GF-D8 (cell line): ENCODE data around the gene EVX2.

Experiments
- DNase-seq: peaks from one replicate; lab custom pipeline; 2025; lab: John Stamatoyannopoulos, UW

Gene EVX2

GRCh38 chr2:176122052-176122682 lies 38.4 kb upstream of the EVX2 start:
- no peak for DNase-seq

GRCh38 chr2:176121190-176122051 lies 37.7 kb upstream of the EVX2 start:
- no peak for DNase-seq

DNA sequence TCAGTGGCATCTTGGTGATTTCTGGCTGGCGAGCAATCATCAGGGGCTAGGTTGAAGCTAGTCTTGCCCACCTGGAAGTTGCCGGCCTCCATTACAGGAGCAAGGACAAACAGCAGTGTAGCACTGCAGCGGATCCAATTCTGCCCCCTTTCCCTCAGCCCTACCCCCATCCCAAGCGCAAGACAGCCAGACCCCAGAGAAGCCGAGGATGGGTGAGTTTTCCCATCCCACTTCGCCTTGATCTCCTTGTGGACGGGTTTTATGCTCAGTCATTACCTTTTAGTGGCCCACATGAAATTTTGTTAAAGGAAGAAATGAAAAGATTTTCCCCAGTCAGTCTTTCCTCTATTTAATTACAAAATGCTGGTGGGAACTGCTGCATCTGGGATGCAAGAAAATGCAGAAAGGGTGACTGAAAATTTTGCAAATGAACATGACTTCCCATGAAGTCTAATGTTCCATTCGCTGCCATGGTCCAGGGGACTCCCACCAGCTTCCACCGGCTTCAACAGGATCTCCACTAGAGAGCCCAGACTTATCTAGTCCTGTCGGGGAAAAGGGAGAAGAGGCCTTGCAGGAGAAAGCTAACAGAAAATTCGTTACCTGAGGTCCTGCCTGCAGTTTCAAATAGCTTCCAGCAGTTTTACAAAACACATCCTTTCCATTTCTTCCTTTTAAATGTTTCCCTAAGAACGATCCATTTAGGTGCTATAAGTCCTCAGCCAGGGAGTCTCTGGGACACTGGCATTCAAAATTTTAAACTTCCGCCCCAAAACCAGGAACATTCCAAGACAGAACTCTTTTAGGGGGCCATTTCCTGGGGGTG lies 36.8 kb upstream of the EVX2 start:
- no peak for DNase-seq

DNA sequence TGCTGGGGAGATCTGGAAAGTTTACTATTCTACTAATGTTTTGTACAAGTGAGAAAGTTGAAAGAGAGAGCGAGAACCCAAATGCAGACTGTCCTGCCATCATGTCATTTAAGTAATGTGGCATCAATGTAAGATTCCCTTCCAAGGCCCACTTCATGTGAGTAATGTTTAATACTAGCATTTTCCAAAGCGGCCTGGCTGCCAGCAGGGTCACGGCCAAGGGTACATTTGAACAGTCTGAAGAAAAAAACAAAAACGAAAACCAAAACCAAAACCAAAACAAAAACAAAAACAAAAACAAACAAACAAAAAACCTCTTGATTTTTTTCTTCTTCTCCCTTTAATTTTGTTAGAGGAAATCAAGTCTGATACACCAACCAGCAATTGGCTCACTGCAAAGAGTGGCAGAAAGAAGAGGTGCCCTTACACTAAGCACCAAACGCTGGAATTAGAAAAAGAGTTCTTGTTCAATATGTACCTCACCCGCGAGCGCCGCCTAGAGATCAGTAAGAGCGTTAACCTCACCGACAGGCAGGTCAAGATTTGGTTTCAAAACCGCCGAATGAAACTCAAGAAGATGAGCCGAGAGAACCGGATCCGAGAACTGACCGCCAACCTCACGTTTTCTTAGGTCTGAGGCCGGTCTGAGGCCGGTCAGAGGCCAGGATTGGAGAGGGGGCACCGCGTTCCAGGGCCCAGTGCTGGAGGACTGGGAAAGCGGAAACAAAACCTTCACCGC lies 35.0 kb upstream of the EVX2 start:
- DNase-seq: no peak

DNA sequence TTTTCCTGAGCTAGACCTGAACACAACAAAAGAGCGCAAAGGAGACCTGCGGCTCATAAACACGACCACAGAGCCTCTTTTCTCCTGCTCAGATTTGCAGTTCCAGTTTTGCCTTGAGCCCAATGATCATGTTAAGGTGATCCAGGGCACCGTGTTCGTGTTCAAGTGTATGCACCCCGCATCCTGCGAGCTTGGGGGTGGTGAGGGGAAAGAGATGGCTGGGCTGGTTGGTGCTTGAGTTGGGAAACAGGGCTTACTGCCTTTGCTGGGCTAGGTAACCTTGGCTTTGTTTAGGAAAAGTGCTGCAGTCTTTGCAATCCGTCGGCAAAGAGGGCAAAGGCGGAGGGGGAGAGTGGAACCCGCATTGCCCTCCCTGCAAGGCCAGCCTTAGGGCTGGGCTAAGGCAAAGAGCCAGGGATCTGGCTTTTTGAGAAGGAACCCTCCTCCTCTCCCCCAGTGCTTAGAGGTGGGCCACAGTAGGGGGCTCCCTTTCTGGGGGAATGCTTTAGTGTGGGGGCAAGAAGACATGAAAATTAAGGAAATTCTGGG lies 34.1 kb upstream of the EVX2 start:
- no peak for DNase-seq

DNA sequence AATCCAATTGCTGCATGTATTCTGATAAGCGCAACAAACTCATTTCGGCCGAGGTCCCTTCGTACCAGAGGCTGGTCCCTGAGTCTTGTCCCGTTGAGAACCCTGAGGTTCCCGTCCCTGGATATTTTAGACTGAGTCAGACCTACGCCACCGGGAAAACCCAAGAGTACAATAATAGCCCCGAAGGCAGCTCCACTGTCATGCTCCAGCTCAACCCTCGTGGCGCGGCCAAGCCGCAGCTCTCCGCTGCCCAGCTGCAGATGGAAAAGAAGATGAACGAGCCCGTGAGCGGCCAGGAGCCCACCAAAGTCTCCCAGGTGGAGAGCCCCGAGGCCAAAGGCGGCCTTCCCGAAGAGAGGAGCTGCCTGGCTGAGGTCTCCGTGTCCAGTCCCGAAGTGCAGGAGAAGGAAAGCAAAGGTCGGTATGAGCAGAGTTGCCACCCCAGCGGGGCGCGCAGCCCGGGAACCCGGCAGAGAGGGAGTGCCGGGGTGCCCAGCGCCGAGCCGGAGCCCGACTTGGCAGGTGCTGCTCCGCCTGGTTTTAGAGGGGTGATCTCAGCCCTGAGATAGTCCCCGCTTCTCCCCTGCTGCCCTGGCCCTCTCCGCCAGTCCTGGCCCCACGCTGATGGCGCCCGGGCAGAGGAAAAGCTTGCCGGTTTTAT lies 33.5 kb upstream of the EVX2 start:
- DNase-seq: no peak

GRCh38 chr2:176115883-176116813 lies 32.4 kb upstream of the EVX2 start, which contains the start of gene HOXD10:
HOXD10 (plus strand) TSS chr2:176116778; CDS start chr2:176116834, 56 bp downstream.
- no peak for DNase-seq

DNA sequence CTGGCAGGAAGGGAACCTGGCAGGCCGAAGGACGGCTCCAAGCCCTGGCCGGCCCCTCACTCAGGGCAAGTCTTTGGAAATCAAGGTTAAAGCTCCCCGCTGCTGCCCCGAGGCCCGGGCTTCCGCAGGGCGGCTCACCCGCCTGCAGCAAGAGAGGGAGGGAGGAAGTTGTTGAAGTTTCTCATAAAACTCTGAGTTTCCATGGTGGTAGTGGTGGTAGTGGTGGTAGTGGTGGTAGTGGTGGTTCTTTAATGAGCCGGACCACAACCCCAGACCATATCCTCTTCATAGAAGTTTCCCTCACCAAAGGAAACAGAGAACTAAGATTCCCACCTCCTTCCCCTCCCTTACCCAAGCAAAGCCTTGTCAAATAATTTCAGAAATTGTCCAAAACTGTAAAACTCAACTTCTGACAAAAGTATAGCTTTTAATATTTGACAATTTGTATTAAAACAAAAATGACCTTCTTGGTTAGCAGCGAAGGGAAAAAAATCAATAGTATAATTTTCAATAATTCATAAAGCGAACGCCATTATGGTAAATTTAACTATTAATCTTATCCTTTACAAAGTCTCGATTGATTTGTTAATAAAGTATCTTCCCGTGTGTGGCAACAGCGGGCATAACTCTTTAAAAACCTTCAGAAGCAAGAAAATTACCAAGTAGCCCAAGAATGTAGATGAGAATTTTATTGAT lies 31.3 kb upstream of the EVX2 start:
- DNase-seq: no peak

DNA sequence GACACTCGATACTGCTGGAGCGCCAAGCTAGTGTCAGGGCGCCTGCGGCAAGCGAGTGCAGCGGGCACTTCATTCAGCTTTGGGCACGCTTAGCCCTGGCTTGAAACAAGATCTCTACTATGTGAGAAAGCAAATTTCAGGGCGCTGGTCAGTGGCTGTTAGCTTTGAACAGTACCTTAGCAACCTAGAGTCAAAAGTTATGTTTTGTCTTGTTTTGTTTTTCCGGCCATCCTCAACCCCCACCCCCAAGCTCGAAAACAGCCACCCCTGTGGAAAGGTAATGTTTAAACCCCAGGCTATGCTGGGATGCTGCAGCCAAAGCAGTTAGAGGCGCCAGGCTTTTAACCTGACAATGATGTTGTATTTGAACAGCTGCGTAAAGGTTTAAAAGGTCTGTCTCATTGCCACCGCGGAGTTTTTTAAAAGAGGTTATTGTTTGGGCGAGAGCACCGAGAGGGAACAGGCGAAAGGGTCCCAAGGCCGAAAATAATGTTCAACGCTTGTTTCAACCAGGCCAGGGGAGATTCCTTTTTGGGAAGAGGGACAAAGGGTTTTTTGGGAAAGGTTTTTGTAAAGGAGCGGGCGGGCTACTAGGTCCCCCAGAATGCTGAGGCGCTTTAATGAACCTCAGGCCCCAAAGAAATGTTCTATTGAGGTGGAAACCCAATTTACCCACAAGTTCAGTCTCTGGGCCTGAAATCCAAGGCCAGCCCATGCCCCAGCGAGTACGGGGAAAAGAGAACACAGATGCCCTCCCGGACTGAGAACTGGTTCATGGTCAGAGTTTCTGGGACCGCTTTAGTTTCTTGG lies 30.6 kb upstream of the EVX2 start:
- no peak for DNase-seq

DNA sequence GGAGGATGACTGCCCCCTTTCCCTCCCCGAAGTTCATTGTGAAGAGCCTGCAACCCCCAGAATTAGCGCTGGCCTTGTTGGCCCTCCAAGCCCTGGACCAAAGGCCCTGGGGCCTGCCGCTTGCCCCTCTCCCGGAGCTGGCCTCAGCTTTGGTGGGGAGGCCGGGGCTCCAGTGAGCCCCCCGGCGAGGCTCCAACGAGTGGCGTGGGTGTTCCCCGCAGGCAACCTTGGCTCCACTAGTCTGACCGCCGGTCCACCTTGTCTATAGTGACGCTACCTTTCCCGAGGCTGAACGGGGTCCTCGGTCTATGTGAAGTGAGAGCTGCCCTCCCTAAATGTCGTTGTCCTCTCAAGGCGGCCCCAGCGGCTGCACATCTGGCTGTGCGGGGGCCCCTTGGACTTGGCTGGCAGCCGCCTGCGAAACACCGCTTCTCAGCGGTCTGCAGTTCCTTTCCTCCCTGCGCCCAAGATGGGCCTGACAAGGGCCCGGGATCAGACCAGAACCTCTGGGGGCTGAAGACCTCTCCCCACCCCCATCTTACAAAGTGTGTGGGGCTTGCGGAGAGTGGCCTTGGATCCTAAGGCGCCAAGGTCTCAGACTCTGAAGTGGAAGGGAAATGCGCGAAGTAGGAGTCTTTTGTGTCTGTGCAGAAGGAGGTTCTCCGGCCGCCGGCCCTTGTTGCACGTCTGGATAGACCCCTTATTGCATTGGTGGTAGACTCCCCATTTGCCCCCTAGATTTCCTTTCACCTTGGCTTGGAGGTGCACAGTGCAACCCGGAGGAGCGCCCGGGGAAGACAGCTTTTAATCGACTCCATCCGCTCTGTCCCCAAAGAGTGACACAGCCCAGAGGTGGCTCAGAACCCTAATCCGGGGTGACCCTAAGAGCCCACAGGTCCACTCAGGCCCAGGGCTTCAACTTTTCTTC lies 28.9 kb upstream of the EVX2 start:
- no peak for DNase-seq

DNA sequence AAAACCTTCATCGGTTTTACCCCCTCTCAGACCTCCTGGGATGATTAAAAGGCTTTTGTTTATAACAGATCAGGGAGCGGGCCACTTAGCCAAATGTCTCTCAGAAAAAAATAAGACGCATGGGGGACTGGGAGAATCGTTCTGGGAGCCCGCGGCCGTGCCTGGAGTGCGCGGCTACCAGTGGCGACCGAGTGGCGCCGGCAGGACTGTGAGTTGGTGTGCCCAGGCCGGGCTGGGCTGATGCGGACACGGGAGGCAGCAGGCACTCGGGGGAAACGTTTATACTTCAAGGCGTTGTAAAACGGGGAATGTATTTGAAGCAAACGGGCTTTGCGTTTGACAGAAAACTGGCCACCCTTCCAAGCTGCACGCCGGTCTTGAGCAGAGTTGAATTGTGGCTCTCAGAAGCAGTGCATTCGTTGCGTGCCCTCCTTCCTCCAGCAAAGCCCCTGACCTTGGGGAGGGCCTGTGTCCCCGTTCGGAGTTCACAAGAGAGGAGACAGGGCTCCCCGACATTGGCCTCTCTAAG lies 28.1 kb upstream of the EVX2 start:
- DNase-seq: no peak

DNA sequence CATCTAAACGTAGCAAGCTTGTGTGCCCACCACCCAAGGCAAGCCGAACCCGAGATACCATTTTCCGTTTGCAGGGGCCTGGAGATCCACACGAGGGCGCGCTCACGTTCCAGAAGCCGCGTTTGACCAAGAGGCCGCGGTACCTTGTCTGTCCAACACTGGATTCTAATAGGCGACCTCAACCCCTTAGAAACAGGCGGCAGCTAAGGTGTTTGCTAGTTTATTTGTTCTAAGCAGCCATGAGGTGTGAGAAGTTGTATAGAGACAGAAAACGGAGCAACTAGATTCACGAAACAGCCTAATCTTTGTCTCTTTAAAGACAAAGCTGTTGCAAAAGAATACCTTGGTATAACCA lies 27.5 kb upstream of the EVX2 start:
- DNase-seq: no peak

DNA sequence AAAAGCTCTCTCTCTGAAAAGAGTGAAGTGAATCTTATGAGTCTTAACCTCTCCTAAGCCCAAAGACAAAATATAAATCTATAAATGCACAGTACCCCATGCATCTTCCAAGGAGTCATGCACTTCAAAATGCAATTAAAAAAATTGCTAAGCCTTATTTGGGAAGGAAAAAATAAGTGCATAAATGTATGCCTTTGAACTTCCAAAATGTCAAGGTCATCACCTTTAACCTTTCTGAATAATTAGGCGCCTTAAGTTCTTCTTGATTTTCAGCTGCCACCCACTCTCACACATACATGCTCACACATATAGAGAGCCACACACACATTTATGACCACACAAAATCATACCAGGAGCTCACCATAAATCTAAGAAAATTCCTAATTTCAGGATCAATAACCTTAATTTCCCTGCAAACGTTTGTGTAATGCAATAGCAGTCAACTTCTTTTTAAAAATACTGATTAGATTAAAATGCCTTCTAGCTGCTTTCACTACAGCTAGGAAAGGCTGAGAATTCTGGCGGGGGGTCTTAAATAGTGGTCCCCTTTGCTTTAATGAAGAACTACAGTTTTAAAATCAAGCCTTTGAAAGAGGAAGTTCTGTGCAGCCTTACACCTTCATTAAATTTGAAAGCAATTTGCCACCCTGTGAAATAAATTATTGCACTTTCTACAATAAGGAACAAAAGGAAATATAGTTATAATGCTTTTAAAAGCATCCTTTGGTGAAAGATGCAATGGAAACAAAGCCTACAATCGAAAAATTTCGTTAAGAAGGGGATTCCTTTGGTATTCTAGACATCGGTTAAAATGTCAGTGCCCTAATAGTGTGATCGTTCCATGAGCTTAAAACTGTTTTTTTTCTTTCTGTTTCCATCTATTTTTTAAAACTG lies 26.9 kb upstream of the EVX2 start:
- no peak for DNase-seq

GRCh38 chr2:176109946-176110345 lies 26.2 kb upstream of the EVX2 start:
- DNase-seq: no peak

DNA sequence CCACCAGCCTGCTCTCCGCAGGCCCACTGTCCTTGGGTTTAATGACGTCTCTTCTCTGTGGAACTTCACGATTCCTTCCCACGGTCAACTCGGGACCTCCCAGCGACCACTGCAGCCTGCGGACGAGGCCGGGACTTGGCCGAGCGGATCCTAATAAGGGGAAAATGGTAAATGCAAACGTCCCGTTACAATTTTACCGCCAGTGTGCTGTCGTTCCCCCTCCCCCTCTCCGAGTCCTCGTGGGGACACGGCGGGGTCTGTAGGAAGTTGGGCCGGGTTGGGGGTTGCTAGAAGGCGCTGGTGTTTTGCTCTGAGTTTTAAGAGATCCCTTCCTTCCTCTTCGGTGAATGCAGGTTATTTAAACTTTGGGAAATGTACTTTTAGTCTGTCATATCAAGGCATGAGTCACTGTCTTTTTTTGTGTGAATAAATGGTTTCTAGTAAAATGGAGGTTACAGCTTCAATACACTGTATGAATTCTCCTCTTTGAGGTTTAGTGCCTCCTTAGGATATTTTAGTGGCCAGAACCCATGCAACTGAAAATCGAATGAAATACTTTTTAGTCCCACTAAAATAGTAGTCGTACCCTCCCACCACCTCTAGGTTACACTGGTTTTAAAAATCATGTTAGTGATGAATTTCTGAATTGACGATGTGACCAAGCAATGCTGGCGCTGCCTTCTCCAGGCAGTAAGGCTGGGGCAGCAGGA lies 25.6 kb upstream of the EVX2 start:
- no peak for DNase-seq
